HG02852 (cell line): ENCODE results near the gene BCORL1.

Experiments
- ATAC-seq: cut with Tn5 transposase; IDR thresholded peaks from one replicate; pipeline ENCODE4 v1.9.1; 2021; ENCODE audit warnings: mild to moderate bottlenecking, moderate library complexity; ENCODE audit not compliant: unreplicated experiment

The BCORL1 gene

DNA sequence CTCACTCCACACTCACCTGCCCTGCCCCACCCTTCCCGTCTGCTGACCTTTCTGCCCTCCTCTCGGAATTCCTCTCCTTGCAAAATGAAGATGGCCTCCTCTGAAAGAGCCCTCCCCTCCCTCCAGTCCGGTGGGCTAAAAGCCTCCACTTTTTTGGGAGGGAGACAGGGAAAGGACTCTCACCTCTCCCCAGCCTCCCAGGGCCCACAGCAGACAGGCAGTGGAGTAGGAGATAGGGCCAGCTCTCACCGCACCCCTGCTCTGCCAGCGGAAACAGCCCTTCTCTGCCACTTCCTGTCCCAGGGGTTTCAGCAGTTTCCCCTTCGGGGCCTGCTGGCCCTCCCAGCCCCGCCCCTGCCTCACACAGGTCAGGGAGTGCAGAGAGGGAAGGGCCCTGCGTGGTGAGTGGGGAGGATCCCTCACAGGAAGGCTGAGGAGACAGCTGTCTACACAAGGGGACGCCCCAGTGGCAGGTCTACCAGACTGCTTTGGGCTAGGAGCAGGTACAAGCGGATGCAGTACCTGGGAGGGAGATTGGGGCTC is 109.6 kb downstream of the BCORL1 start:
- peak; percentile 98 for ATAC-seq

DNA sequence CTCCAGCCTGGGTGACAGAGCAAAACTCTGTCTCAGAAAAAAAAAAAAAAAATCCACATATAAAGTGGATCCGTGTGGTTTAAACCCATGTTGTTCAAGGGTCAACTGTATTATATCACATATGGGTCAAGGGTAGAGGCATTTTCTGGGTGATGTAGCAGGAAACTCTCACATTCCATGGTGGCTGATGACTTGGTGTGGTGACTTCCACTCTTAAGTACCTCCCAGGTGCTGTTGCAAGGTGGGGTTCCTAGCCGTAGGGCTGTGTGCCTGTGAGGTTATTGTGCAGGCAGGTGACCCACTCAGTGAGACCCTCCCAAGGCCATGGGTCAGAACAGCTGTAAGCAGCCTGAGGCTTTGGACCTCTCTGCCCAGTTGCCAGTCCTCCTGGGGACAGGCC is 110.8 kb downstream of the BCORL1 start:
- ATAC-seq: no peak

DNA sequence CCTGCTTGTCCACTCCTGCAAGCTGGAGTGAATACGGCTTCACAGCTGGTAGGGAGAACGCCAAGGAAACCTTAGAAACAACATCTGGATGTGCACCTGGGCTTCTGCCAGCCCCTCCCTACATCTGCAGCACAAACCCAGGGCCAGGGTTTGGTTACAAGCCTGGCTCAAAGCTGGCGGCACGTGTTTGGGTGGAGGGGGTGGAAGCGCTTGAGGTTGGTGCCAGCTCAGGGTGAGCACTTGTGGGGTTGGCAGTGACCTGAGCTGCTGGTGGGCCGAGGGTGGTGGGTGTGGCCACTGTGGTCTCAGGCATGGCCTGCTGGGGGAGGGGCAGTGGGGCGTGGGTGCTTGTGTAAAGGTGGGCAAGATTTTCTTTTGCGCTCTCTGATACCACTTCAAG is 112.3 kb downstream of the BCORL1 start:
- no peak for ATAC-seq

DNA sequence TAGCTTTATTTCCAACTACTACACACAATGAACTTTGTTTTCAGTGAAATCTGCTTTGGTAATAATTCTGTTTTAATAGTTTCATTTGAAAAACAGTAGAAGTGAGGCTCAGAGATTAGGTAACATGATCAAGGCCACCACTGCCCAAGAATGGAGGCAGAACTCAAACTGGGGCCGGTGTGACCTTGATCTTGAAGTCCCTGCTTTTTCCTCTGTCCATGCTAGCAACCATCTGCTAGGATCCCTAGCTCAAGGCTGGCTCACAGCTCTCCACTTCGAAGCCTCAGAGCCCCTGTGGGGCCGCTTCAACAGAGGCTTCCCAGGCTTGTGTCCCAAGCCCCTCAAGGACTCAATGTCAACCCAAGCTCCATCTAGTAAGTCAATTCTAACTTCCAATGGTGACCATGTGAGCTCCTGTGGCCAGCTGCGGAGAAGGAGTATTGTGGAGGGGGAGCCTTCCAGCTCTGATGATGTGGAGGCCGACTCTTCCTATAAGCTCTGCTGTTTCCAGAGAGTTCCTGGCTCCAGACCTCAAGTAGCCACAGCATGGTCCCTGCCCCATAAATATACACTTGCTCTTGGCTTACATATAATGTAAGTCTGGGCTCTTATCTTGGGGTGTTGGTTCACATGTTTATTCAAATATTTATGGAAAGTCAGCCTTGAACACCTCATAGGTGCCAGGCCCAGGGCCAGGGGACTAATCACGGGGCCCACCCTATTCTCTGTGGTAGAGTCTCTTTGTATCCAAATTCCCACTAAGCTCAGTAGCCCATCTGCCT is 113.0 kb downstream of the BCORL1 start:
- no peak for ATAC-seq

DNA sequence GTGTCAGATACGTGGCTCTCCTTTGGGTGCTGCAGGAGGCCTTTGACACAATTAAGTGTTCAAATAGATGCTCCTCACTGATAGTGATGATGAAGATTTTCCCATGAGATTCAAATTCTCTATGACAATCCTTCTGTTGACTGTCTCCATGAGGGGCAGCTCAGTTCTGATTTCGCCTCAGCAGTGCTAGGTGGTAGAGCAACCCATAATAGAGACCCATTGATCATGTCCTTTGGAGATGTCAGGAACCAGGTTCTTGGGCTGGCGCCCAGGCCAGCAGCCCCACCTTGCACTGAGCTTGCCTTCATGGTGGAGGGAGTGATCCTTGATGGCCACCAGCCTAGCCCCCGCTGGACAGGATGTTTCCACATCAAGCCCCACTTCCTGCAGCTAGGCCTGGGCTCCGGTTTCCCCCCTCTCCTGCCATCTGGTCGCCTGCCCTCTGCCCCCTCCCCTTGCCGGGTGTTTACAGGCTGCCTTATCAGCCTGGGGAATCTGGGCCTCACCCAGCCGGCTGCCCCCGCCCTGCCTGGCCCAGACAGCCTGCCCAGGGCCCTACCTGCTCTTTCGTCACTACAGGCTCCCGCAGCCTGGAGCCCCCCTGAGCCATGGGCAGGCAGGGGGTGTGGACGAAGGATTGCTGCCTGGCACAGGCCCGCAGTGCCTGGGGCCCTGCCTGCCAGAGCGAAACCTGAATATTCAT is 115.2 kb downstream of the BCORL1 start:
- no peak for ATAC-seq

DNA sequence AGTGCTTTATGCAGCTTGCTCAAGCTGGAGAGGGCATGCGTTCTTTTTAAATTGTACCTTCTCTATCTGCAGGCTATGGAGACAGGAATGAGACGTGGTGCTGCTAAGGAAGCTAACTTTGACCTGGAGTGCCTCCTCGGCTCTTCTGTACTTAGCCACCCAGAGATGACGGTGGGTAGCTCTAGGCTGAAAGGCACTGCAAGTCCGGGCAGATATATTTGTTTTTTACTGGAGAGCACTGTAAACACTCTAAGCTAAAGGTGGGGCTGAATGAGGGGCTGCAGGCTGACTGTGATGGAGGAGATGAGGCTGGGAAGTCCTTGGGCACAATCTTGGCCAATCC is 115.7 kb downstream of the BCORL1 start:
- no peak for ATAC-seq

DNA sequence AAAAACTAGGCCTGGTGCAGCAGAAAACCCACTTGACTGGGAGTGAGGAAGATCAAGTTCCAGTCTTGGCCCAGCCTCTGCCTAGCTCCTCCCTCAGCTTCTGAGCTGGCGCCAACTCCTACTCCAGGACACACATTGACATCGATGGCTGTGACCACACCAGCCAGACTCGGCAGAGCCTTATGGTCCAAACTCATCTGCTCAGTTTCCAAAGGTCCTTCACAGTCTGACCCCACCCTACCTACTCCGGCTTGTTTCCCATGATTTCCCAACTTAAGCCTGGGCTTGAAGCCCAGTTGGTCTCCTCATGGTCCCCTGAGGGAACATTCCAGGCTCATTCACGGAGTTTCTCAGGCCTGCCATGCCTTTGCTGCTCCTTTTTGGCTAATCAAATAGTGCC is 117.7 kb downstream of the BCORL1 start:
- ATAC-seq: no peak

DNA sequence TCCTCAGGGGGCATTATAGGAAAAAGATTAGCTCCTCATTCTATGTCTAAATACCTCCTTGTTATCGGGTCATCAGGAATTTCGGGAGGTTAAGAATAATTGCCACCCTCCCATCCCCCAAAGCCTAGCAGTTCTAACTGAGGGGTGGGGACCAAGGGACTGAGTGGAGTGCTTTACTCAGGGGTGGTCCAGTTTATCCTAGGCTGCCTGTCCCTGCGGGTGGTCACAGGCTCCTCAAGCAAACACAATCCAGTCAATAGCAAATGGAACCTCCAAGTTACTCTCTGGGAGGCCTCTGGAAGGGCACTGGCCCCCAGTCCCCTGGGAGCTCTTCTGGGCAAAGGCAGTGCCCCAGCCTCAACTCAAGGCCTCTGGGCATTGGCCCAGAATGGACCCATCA is 121.2 kb downstream of the BCORL1 start:
- no peak for ATAC-seq

DNA sequence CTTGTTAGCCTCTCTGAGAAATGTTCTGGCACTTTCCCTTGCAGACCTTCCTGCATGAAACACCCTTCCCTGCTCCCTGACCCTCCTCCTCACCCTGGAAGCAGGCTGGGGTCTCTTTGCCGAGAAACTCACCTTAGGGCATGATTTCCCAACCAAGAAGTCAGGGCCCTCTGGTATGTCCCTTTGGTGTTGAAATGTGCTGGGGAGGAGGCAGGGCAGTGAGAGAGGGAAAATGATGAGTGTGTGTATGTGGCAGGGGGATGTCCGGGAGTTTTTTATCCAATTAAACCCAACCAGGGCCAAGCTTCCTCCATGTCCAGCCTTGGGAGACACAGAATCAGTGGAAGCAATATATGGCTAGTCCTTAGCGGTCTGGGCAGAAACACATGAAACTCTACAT is 122.8 kb downstream of the BCORL1 start:
- ATAC-seq: no peak

DNA sequence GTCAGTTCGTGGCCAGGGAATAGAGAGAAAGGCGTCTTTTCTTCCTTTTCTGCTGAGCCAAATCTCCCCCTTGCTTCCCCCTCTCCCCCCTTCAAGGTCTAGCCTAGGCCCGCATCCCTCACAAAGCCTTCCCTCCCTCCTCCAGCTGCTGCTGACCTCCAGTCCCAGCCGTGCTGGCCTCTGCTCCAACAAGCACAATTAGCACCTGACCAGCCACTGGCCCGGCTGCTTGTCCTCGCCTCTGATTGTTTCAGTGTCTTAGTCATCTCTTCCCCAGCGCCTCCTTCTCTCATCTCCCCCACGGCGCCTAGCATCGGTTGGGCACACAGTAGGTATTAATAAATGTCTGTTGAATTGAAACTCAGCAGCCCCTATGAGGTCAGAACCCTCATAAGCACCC is 123.6 kb downstream of the BCORL1 start:
- ATAC-seq: no peak
